Breast epithelium (tissue), 3 donors: Measurements from ENCODE around the gene LMAN1.

Experiments
- POLR2A ChIP-seq: fragments of 450-650 bp; IDR thresholded peaks from one replicate; pipeline ENCODE4 v1.6.1; 2016; ENCODE audit warnings: antibody characterized with exemption, mild to moderate bottlenecking, moderate library complexity
- POLR2AphosphoS5 ChIP-seq, 3 donors: sonication (generic); formaldehyde crosslinking; IDR thresholded peaks; one replicate each; pipeline ENCODE4 v1.6.1; 2017; ENCODE audit warnings: antibody characterized with exemption in 3 of 3
- TF ChIP-seq, protein P1 (sequence below), 3 donors: fragments of 450-650 bp; IDR thresholded peaks; one replicate each; pipeline ENCODE4 v1.5.1; 2016 to 2017; ENCODE audit warnings: antibody characterized with exemption in 3 of 3, mild to moderate bottlenecking in 3 of 3, moderate library complexity in 3 of 3

DNA sequence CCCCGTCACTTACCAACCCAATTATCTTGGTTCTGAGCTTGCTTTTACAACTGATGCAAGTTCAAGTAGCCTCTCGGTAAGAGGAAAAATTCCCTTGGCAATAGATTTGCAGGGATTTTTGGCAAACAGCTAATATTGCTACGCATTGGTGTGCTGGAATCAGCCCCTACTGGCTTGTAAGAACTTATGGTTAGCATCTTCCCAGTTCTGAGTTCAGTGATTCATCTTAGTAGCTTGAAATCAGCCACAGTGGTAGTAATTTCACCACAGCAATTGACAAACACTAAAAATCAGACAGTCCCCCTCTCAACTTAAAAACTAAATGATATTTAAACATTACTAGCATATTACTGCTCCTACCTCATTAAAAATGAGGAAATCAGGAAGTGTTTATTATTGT lies 79.9 kb downstream of the LMAN1 start:
- TF ChIP-seq POLR2AphosphoS5 (IDR thresholded peaks at IDR 0.05), result no peak
- TF ChIP-seq, protein P1, sequence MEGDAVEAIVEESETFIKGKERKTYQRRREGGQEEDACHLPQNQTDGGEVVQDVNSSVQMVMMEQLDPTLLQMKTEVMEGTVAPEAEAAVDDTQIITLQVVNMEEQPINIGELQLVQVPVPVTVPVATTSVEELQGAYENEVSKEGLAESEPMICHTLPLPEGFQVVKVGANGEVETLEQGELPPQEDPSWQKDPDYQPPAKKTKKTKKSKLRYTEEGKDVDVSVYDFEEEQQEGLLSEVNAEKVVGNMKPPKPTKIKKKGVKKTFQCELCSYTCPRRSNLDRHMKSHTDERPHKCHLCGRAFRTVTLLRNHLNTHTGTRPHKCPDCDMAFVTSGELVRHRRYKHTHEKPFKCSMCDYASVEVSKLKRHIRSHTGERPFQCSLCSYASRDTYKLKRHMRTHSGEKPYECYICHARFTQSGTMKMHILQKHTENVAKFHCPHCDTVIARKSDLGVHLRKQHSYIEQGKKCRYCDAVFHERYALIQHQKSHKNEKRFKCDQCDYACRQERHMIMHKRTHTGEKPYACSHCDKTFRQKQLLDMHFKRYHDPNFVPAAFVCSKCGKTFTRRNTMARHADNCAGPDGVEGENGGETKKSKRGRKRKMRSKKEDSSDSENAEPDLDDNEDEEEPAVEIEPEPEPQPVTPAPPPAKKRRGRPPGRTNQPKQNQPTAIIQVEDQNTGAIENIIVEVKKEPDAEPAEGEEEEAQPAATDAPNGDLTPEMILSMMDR (IDR thresholded peaks at IDR 0.05), result no peak
- no peak for TF ChIP-seq POLR2A
